HG02852 (cell line): ENCODE results near the gene RPL10.

Experiments used
- ATAC-seq: cut with Tn5 transposase; IDR thresholded peaks from one replicate; pipeline ENCODE4 v1.9.1; 2021; ENCODE audit warnings: mild to moderate bottlenecking, moderate library complexity; ENCODE audit not compliant: unreplicated experiment

Gene RPL10

DNA sequence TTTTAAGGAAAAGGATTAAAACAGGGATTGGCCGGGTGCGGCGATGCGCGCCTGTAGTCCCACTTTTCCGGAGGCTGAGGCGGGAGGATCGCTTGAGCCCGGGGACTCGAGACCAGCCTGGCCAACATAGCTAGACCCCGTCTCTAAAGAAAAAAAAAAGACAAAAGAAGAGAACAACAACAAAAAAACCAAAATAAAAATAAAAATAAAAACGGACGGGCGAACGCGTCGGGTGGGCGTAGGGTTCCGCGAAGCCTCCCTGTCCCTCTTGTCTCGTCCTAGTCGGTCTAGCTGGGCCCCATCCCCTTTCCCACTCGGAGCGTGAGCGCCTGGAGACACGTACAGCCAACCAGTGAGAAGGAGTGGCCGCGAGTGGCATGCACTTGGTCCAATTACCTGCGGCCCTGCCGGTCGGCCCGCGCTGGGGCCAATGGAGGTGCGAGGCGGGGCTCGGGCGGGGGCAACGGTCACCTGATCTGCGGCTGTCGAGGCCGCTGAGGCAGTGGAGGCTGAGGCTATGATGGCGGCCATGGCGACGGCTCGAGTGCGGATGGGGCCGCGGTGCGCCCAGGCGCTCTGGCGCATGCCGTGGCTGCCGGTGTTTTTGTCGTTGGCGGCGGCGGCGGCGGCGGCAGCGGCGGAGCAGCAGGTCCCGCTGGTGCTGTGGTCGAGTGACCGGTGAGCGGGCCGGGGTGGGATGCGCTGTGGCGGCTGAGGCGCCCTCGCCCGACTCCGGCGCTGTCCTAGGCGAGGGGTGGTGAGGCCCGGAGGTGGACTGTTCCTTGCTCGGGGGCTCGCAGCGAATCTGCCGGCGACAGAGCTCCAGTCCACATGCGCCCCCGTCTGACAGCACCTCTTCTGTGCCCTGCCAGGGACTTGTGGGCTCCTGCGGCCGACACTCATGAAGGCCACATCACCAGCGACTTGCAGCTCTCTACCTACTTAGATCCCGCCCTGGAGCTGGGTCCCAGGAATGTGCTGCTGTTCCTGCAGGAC lies 30.3 kb downstream of the RPL10 start, which contains the start of gene ATP6AP1:
Gene ATP6AP1, plus strand, starts transcription at position 502 of the 996 bp plus-strand sequence. Its CDS starts 16 bp downstream, at position 518.
- peak; percentile 93 for ATAC-seq

DNA sequence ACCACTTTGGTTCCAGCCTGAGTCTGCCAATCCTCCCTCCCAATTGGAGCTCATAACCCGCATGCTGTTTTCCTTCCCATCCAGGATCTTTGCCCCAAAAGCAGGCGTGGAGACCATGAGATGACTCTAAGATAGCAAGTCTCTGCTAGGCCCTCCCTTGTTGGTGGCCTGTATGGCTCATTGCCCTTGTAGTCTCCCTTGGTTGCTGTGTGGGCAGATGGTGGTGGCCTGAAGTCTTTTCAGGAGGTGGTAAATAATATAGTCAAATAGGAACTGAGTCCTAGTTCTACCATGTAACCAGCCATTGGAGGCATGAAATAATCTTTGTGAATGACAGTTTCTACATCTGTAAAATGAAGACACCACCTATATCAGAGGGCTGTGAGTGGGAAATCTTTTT lies 31.5 kb downstream of the RPL10 start:
- no peak for ATAC-seq

DNA sequence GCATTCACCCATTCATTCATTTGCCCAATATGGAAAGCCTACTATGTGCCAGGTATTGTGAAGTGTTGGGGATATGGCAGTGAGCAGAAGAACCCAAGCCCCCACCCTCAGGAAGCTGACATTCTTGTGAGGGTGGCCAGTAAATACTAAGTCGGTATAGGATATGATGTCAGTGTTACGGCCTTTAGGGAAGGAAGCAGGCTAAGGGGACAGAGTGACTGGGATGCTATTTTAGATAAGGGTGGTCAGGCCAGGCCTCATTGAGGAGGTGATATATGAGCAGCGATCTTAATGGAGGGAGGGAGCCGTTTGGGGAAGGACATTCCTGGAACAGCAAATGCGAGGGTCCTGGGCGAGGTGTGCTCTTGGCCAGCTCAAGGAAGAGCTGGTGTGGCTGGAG lies 32.3 kb downstream of the RPL10 start:
- no peak for ATAC-seq

DNA sequence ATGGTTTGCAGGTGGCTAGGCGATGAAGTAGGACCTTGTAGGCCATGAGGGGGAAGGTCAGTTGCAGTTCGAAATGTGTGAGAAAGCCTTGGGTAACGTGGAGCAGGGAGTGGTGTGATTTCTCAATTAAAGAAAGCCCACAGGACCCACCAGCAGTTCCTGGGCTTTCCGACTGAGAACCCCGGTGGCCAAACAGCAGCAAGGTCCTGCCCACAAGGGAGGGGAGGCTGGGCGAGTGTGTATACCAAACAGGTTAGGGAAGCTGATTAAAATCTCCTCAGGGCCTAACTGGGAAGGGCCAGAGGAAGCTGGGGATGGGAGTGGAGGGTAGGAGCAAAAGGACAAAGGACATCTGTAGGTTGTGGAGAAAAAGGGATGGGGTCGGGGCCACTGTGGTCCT lies 32.7 kb downstream of the RPL10 start:
- no peak for ATAC-seq

DNA sequence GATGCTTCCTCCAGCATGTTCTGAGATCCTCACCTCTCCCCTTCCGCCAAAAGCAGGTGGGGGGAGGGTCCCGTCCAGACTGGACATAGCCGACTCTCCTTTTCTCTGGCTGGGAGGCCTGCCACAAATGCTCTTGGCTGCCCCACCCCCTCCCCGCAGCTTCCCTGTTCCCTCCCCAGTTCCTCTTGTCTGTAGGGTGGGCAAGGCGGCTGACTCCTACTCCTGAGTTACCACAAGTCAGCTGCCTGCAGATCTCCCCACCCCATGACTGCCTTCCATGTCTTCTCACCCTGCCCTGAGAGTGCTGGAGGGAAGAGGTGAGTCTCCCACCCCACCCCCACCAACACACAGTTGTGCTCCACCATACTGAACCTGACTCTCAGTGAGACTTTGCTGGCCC lies 33.2 kb downstream of the RPL10 start:
- ATAC-seq = no peak

DNA sequence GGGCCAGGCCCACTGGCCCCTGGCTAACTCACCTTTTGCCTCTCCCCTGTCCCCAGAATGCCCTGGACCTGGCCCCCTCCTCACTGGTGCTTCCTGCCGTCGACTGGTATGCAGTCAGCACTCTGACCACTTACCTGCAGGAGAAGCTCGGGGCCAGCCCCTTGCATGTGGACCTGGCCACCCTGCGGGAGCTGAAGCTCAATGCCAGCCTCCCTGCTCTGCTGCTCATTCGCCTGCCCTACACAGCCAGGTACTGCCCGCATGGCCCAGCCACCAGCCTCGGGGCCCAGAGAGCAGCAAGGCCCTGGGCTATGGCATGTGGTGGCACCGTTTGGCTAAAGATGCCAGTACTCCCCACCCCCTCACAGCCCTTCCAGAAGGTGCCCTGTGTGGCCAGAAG lies 34.0 kb downstream of the RPL10 start:
- no peak for ATAC-seq

DNA sequence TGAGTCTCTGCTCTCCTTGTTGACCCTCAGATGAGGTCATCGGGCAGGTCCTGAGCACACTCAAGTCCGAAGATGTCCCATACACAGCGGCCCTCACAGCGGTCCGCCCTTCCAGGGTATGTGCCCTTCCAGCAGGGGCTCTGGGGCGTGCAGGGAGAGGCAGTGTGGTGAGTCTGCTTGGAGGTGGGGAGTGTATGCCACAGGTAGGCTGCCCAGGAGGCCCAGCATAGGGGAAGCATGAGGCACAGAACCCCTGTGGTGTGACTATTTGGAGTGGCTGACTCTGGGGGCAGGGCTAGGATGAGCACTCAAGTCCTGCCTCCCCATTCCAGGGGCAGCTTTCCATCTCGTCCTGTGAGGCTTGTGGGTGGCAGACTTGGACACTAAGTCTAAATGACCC lies 35.4 kb downstream of the RPL10 start:
- ATAC-seq = no peak

DNA sequence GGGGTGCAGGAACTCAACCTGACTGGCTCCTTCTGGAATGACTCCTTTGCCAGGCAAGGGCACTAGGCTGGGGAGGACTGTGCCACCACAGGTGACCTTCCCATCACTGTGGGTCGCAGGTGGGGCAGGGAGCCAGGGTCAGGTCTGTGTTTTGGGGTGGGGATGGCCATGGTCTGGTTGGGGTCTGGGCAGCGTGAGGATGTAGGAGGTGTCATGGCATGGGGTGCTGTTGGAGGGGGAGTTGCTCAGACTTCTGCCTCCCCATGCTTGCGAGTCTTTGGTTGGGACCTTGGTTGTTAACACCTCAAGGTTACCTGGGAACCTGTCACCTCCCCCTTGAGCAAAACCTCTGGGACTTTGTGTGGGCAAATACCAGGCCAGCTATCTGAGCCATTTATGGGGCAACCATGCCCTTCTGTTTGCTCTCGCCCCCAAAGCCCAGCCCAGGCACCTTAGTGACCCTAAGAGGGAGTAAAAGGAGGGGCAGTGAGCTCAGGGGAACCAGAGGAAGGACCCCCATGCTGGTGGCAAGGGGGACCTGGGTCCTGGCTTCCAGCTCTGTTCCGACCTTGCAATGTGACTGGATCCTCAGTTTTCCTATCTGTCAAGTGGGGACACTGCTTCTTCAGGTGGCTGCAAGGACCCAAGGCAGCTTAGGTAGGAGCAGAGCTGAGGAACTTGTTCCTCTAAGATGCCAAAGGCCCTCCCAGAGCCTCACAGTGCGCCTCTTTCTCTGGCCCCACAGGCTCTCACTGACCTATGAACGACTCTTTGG lies 36.4 kb downstream of the RPL10 start:
- ATAC-seq = no peak

DNA sequence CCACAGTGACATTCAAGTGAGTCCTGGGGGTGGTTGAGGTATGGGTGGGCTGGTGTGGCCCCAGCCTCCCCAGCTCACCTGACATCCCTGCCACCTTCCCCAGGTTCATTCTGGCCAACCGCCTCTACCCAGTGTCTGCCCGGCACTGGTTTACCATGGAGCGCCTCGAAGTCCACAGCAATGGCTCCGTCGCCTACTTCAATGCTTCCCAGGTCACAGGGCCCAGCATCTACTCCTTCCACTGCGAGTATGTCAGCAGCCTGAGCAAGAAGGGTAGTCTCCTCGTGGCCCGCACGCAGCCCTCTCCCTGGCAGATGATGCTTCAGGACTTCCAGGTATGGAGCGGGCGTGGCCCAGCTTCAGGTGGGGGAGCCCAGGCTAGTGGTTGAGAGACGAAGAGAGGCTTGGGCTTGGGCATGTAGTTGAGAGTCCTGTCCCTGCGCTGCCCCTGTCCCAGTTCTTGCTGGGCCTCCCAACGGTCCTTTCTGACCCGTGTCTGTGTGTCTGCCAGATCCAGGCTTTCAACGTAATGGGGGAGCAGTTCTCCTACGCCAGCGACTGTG lies 37.1 kb downstream of the RPL10 start:
- no peak for ATAC-seq

DNA sequence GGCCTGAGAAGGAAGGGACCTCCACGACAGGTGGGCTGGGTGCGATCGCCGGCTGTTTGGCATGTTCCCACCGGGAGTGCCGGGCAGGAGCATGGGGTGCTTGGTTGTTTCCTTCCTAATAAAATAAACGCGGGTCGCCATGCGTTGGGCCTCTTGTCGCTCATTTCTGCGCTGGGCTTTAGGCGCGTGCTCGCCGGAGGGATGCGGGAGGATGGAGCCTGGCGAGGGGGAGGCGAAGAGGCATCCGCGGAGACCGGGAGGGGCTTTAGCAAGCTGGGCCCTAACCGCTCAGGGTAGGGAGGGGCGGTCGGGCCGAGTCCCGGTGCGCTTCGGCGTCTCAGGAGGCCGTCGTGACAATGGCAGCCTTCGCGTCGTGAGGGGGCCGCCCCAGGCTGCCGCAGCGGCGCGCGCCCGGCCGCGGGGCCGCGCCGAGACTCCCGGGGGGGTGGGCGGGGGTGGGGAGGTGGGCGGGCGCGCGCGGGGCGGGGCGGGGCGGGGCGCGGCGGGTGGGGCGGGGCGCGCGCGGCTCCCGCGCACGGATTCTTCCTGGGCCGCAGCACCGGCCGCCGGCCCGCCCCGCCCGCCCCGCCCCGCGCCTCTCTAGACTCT lies 38.3 kb downstream of the RPL10 start:
- ATAC-seq = no peak

DNA sequence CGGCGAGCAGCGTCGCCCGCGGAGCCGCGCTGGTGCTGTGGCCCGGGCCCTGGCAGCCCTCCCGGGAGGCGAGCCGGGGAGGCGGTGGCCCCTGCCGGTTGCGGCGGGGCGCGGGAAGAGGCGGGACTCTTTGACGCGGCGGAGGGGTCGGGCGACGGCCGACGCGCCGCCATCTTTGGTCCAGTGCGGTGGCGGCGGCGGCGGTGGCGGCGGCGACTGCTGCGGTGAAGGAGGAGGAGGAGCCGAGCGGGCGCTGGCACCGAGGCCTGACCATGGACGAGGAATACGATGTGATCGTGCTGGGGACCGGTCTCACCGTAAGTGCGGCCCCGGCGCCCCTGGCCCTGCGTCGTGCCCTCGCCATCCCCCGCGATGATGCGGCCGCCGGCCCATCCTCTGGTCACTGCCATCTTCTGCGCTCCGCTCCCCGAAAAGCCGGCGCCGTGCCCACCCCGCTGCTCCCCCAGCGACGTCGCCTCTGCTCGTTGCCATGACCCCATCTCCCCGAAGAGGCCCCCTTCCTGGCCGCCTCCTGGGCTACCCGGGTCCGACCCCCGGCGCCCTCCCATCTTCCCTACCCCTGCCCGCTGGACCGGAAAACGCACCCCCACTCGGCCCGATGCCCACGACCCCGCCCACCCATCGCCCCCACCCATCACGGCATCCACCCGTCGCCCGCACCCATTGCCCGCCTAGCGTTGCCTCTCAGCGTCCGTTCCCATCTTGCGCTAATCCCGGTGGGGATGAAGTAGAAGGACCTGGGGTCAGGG lies 39.0 kb downstream of the RPL10 start, which contains the start of gene GDI1:
Gene GDI1, plus strand, starts transcription at position 172 of the 770 bp plus-strand sequence. Its CDS starts 101 bp downstream, at position 273.
- no peak for ATAC-seq

DNA sequence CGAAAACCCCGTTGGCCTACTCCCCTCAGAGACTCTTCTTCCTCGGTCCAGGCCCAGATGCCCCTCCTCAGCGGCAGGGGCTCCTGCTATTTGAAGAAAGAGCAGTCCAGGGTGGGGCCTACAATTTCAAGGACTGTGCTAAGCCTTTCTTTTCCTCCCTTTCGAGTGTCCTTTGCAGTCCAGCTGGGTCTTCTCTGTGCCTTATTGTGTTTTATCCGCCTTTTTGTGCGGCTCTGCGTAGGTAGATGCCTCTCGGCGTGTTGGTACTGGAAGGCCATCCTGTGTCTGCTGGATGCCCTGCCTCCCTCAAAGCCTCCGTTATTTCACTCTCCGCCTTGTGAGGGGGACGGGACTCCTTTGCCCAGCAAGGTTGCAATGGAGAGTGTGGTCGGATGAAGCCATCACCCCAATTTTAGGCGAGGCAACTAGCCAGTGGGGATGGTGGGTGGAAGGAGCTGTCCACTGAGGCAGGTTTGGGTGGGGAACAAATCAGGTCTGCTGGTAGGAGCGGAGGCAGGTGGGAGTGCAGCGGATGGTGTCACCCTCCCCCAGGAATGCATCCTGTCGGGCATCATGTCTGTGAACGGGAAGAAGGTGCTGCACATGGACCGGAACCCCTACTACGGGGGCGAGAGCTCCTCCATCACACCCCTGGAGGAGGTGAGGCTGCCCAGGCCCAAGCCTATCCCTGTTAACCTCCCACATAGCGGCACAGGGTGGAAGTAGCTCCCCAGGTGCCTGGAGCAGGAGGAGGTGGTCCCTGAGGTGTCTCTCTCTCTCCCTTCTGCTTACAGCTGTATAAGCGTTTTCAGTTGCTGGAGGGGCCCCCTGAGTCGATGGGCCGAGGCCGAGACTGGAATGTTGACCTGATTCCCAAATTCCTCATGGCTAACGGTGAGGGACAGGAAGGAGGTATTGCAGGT lies 40.1 kb downstream of the RPL10 start:
- no peak for ATAC-seq

DNA sequence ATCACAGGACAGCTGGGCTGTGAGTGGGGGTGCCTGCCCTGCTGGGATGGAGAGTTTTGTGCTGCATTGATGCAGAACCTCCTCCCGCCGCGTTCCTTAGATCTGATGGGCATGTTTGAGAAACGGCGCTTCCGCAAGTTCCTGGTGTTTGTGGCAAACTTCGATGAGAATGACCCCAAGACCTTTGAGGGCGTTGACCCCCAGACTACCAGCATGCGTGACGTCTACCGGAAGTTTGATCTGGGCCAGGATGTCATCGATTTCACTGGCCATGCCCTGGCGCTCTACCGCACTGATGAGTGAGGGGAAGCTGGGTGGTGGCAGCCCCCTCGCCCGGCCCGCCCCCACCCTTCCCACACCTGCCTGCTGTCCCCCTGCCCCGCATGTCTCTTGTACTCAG lies 41.7 kb downstream of the RPL10 start:
- no peak for ATAC-seq

DNA sequence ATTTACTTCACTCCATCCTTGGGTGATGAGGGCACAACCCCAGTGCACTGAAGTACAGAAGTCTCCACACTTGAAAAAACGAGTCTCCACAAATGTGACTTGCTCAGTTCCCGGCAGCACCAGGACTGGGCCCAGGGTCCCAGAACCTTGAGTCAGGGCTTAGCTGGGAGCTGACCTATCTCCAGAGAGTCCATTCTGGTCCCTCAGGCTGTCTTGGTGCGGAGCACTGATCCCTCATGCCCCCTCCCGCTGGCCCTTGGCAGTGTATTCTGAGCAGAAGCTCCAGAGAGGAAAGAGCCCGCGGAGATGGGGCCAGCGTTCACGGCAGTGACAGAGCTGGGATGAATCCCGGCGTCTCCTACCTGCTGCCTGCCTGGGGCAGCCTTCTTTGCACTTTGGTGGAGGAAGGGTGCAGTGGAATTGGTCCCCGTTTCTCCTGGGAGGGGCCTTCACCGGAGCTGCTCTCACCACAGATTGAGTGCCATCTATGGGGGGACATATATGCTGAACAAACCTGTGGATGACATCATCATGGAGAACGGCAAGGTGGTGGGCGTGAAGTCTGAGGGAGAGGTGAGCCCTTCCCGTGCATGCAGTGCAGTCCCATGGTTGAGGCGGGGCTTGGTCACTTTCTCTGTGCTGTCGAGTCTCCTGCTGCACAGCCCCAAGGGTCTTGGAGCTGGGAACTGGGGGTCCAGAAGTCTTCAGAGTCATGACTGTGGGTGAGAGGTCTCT lies 42.6 kb downstream of the RPL10 start:
- ATAC-seq = no peak

DNA sequence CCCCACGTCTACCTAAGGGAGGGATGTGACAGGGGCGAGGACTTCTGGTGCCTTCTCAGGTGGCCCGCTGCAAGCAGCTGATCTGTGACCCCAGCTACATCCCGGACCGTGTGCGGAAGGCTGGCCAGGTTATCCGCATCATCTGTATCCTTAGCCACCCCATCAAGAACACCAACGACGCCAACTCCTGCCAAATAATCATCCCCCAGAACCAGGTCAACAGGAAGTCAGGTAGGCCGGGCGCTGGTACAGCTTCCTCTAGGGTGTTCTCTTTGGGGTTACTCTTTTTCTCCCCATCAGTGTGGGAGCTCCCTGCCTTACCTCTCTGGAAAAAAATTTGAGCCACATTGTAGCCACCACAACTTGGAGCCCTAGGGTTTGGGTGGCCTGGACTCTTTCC lies 43.4 kb downstream of the RPL10 start:
- no peak for ATAC-seq

DNA sequence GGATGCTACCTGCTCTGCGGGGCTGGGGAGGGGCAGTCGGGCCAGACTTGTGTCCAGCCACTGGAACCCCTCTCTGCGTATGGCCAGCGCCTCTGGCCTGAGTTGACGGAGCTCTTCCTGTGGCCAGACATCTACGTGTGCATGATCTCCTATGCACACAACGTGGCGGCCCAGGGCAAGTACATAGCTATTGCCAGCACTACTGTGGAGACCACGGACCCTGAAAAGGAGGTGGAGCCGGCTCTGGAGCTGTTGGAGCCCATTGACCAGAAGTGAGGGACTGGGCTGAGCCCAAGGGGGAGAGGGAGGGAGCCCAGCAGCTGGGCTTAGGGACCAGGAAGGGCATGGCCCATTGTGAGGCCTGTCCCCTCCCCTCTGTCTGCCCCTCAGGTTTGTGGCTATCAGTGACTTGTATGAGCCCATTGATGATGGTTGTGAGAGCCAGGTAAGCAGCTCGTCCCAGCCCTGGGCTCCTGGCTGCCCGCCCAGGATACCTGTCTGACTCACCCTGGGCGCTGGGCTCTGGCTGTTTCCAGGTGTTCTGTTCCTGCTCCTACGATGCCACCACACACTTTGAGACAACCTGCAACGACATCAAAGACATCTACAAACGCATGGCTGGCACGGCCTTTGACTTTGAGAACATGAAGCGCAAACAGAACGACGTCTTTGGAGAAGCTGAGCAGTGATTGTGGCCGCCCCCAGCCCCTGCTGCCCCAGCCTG lies 44.0 kb downstream of the RPL10 start:
- no peak for ATAC-seq

DNA sequence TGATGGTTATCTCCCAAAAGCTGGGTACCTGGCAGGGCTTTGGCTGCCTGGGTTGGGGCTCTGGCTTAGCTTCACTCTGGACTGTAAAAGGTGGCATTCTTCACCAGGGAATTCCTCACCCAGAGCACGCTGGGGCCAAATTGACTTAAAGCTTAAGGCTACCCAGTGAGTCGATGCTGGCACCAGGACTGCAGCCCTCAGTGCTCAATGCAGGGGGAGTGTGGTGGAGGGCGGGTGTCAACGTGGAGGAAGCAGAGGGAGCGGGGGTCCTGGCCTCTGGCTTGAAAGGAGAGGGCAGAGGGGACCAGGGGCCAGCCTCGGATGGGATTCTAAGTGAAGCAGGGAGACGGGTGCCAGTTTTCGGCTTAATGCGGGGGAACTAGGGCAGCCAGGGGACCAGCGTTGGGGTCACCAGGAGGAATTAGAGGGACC lies 45.3 kb downstream of the RPL10 start:
- ATAC-seq = no peak
